CD8-positive, alpha-beta memory T cell (primary cell): Measurements from ENCODE around the gene MBIP. TPM values are rescaled to one million over a fixed set of nuclear protein-coding genes. Genes with fewer than 3 reads are reported as not detected.

Experiments used
- CTCF ChIA-PET: fragments of 350-600 bp; sonication (Branson Sonifier 250); formaldehyde crosslinking; loops from one replicate; lab custom pipeline; 2021; ENCODE audit warnings: antibody characterized with exemption; lab: Charles Lee
- POLR2A ChIA-PET: fragments of 350-600 bp; sonication (Branson Sonifier 250); formaldehyde crosslinking; loops from one replicate; lab custom pipeline; 2021; ENCODE audit warnings: antibody characterized with exemption; lab: Charles Lee
- DNase-seq, 5 donors: peaks; one replicate each; pipeline versions ENCODE4 v3.0.0 to v3.0.0-alpha.2; 2020 to 2022; ENCODE audit warnings: mixed read lengths in 1 of 5
- H3K27ac ChIP-seq: one replicate; pipeline ENCODE4 v1.7.0; 2013; ENCODE audit warnings: low read depth, mild to moderate bottlenecking, low read length, moderate library complexity
- H3K27me3 ChIP-seq: 2 replicates; pipeline ENCODE4 v1.7.0; 2013; ENCODE audit warnings: low read length, mild to moderate bottlenecking; ENCODE audit not compliant: insufficient read depth, poor library complexity, severe bottlenecking
- H3K36me3 ChIP-seq: 2 replicates; pipeline ENCODE4 v1.7.0; 2013; ENCODE audit warnings: mild to moderate bottlenecking, low read length, moderate library complexity; ENCODE audit not compliant: insufficient read depth
- H3K4me1 ChIP-seq: 2 replicates; pipeline ENCODE4 v1.7.0; 2013; ENCODE audit warnings: mild to moderate bottlenecking, low read length, moderate library complexity; ENCODE audit not compliant: insufficient read depth
- H3K4me3 ChIP-seq: 2 replicates; pipeline ENCODE4 v1.7.0; 2013; ENCODE audit warnings: mild to moderate bottlenecking, low read length
- H3K9me3 ChIP-seq: 2 replicates; pipeline ENCODE4 v1.7.0; 2013; ENCODE audit warnings: mild to moderate bottlenecking, low read length
- H3K27ac Mint-ChIP-seq, 8 donors: one replicate each; pipeline ENCODE4 v1.8.0; 2020 to 2021; ENCODE audit warnings: mixed read lengths in 8 of 8, mild to moderate bottlenecking in 6 of 8, inconsistent platforms in 3 of 8, moderate library complexity in 3 of 8
- H3K27me3 Mint-ChIP-seq, 2 donors: one replicate each; pipeline ENCODE4 v1.8.0; 2020 to 2021; ENCODE audit warnings: mixed read lengths in 2 of 2, mild to moderate bottlenecking in 1 of 2, moderate library complexity in 1 of 2
- H3K36me3 Mint-ChIP-seq, 3 donors: one replicate each; pipeline ENCODE4 v1.8.0; 2020 to 2021; ENCODE audit warnings: mixed read lengths in 3 of 3, inconsistent platforms in 1 of 3, mild to moderate bottlenecking in 1 of 3
- H3K4me1 Mint-ChIP-seq, 3 donors: one replicate each; pipeline ENCODE4 v1.8.0; 2020 to 2021; ENCODE audit warnings: mixed read lengths in 3 of 3, inconsistent platforms in 1 of 3, mild to moderate bottlenecking in 1 of 3
- H3K4me3 Mint-ChIP-seq, 7 donors: one replicate each; pipeline ENCODE4 v1.8.0; 2020 to 2021; ENCODE audit warnings: mixed read lengths in 7 of 7, mild to moderate bottlenecking in 6 of 7, moderate library complexity in 4 of 7, inconsistent platforms in 2 of 7
- H3K9me3 Mint-ChIP-seq, 5 donors: one replicate each; pipeline ENCODE4 v1.8.0; 2020 to 2022; ENCODE audit warnings: mixed read lengths in 5 of 5, mild to moderate bottlenecking in 3 of 5, moderate library complexity in 2 of 5, inconsistent platforms in 1 of 5
- polyA plus RNA-seq: library from polyadenylated mRNA; unstranded; fragments of 300-500 nt; fragmentation: Illumina TruSeq; gene quantifications from one replicate; pipeline ENCODE4 v1.2.3, GENCODE V29; 2021
- total RNA-seq, 2 experiments: library from RNA; stranded (reverse); gene quantifications; one replicate each; pipeline ENCODE4 v1.2.3, GENCODE V29; 2021

MBIP gene
- total and polyA plus RNA-seq, 3 experiments from 2014 or later: 14.6 to 29.6 (median 27.4) TPM

DNA sequence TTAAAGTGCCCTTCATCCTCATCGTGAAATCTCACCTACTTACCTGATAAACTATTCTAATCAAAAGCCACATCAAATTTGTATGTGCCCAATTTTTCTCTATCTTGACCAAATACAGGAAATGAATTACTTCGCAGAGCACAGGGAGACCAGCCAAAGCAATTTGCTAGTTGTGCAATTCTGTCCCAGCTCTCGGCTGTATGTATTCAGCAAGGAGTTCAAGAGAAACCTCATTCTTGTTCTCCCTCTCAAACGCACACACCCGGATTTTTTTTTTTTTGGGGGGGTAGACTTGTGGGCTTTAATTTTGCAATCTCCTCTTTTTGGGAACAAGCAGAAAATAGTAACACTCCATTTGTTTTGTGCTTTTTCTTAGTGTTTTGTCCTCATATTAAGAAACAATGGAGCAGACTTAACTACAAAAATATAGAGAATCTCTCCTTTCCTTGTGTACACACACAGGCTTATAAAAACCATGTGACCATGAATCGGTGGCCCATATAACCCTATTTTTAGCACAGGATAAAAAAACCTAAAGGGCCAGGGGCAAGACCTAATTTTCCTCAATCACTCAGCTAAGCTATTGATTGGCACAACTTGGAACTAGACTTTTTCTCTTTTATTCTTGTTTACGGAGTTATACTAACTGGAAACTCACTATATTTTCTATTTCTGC is 64.2 kb downstream of the MBIP start:
- Histone ChIP-seq H3K4me3 (no peak overlapping the region), H3K27ac (no peak overlapping the region), H3K4me1 (no peaks in the 10 kb centered on the region), H3K9me3 (no peaks in the 10 kb centered on the region), H3K36me3 (no peaks in the 10 kb centered on the region), H3K27me3 (no peaks in the 10 kb centered on the region)
- POLR2A ChIA-PET: no interaction called here
- H3K4me3 Mint-ChIP-seq: no peak overlapping the region
- peaks cover 0 to 7% of the 10 kb centered on the region in 2 donors for H3K27me3 Mint-ChIP-seq
- no peaks in the 10 kb centered on the region for H3K9me3 Mint-ChIP-seq
- H3K36me3 Mint-ChIP-seq: no peaks in the 10 kb centered on the region
- no peak overlapping the region for H3K27ac Mint-ChIP-seq
- DNase-seq: no peak
- CTCF ChIA-PET: no interaction called here
- H3K4me1 Mint-ChIP-seq: no peaks in the 10 kb centered on the region

DNA sequence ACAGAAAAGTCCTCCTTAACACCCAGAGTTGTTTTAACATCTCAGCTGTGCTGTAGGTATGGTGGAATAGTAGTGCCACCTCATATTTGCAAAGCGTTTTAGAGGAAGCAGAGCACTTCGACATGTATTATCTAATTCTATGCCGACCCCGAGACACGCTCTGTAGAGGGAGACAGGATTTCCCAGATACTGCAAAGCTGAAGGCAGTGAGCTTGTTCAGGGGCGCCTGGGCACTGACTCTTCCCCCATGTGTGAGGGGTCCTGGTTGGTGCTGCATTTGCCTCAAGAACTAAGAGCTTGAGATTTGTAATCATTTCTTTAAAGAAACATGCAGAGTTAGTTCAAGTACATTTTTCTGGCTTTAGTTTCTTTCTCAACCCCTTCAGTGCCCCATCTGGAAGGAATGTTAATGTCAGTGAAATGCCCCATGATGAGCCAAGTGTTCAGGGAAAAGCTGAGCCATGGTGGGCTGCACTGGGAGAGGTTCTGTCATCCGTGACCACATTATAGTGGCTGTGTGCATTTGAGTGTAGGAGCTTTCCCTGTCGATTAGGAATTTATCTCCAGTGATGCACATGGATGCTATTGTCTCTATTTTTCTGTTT is 66.3 kb downstream of the MBIP start:
- Mint-ChIP-seq H3K27ac (peak overlapping the region in 1 of 8 donors; percentile 23), H3K27me3 (peaks cover 0 to 4% of the 10 kb centered on the region in 2 donors), H3K9me3 (peaks cover 0 to 6% (median 2%) of the 10 kb centered on the region in 5 donors), H3K36me3 (no peaks in the 10 kb centered on the region), H3K4me3 (no peak overlapping the region), H3K4me1 (no peaks in the 10 kb centered on the region)
- Histone ChIP-seq H3K9me3 (no peaks in the 10 kb centered on the region), H3K4me1 (no peaks in the 10 kb centered on the region), H3K4me3 (no peak overlapping the region), H3K27me3 (no peaks in the 10 kb centered on the region), H3K36me3 (no peaks in the 10 kb centered on the region), H3K27ac (no peak overlapping the region)
- no peak for DNase-seq
- ChIA-PET CTCF (no interaction called here), POLR2A (no interaction called here)

Other genes with a start within 250 kb of the MBIP start
- not detected for gene PTCSC3, start 143.9 kb downstream of the MBIP start, total RNA-seq
- gene PTCSC3, start 143.9 kb downstream of the MBIP start, polyA plus RNA-seq: not detected
- gene NKX2-1, start 199.6 kb upstream of the MBIP start, total RNA-seq: not detected
- not detected for gene NKX2-1, start 199.6 kb upstream of the MBIP start, polyA plus RNA-seq